HCT116 (cell line): ENCODE data around the gene GADD45A. TPM values are rescaled to one million over a fixed set of nuclear protein-coding genes. Genes with fewer than 3 reads are reported as not detected.

ENCODE experiments used
- ATAC-seq: fragments of 200-7000 bp; cut with Tn5 transposase; 2 replicates; pipeline ENCODE4 v1.9.1; 2020; ENCODE audit warnings: mild to moderate bottlenecking, moderate library complexity
- BruUV-seq: library from RNA; stranded (reverse); fragments of 400-500 nt; replicated peaks from 2 replicates; lab custom pipeline; 2021; lab: Mats Ljungman, UMichigan
- CTCF ChIA-PET: fragments of 300-600 bp; sonication (Branson Sonifier 250); formaldehyde crosslinking; loops from one replicate; lab custom pipeline; 2021; ENCODE audit warnings: antibody characterized with exemption; lab: Charles Lee
- POLR2A ChIA-PET: fragments of 300-600, 350-600 bp; sonication (Branson Sonifier 250); formaldehyde crosslinking; loops from one replicate; lab custom pipeline; 2021; ENCODE audit warnings: antibody characterized with exemption; lab: Charles Lee
- RAD21 ChIA-PET, 2 experiments: fragments of 300-600 bp; sonication (Branson Sonifier 250); formaldehyde crosslinking; loops; one replicate each; lab custom pipeline; 2023; ENCODE audit warnings: low total read pairs in 2 of 2; ENCODE audit not compliant: uncharacterized antibody in 2 of 2, unreplicated experiment in 2 of 2, low non-redundant PET in 1 of 2; lab: Charles Lee
- DNase-seq: peaks from one replicate; pipeline ENCODE4 v3.0.0-alpha.2; 2010; ENCODE audit warnings: low read depth, low spot score
- H2AFZ ChIP-seq: fragments of 200-600 bp; shearing (Covaris generic), sonication (generic); 2 replicates; pipeline ENCODE4 v1.6.1; 2017; ENCODE audit warnings: low read depth, mixed run types, mixed read lengths, antibody characterized with exemption, low read length; ENCODE audit not compliant: poor library complexity, severe bottlenecking
- H3K27ac ChIP-seq: 2 replicates; pipeline ENCODE4 v1.5.1; 2012; ENCODE audit warnings: low read depth, low read length
- H3K27me3 ChIP-seq: fragments of 200-600 bp; sonication (generic); 2 replicates; pipeline ENCODE4 v1.6.1; 2016; ENCODE audit warnings: mixed run types, low read length, mixed read lengths; ENCODE audit not compliant: insufficient read depth
- H3K36me3 ChIP-seq, 2 experiments: fragments of 200-500 bp in 1 of 2; fragments of 200-600 bp in 1 of 2; sonication (Bioruptor generic) in 1 of 2; sonication (generic) in 1 of 2; 2 replicates each; pipeline versions ENCODE4 v1.5.1 to v1.6.1; 2014 to 2016; ENCODE audit warnings: low read length in 2 of 2, inconsistent platforms in 1 of 2, mixed read lengths in 1 of 2, mixed run types in 1 of 2; ENCODE audit not compliant: insufficient read depth in 2 of 2, control insufficient read depth in 1 of 2
- H3K4me1 ChIP-seq, 2 experiments: fragments of 200-600 bp in 1 of 2; sonication (generic) in 1 of 2; 2 replicates each; pipeline versions ENCODE4 v1.5.1 to v1.6.1; 2012 to 2017; ENCODE audit warnings: low read length in 2 of 2, inconsistent platforms in 1 of 2, mild to moderate bottlenecking in 1 of 2, mixed read lengths in 1 of 2, mixed run types in 1 of 2, moderate library complexity in 1 of 2; ENCODE audit not compliant: insufficient read depth in 2 of 2, control insufficient read depth in 1 of 2
- H3K4me2 ChIP-seq: fragments of 200-600 bp; sonication (generic); 2 replicates; pipeline ENCODE4 v1.6.1; 2017; ENCODE audit warnings: mixed run types, low read length, mixed read lengths
- H3K4me3 ChIP-seq, 2 experiments: fragments of 200-600 bp in 1 of 2; sonication (generic) in 1 of 2; replicated peaks in 1 of 2; 2 replicates each; pipeline ENCODE4 v1.5.1; 2011 to 2016; ENCODE audit warnings: low read length in 2 of 2, control low read depth in 1 of 2, low read depth in 1 of 2, mild to moderate bottlenecking in 1 of 2, mixed read lengths in 1 of 2, mixed run types in 1 of 2
- H3K79me2 ChIP-seq: fragments of 200-600 bp; sonication (generic); 2 replicates; pipeline ENCODE4 v1.6.1; 2017; ENCODE audit warnings: mild to moderate bottlenecking, mixed run types, low read length, moderate library complexity, mixed read lengths; ENCODE audit not compliant: insufficient read depth
- H3K9ac ChIP-seq: fragments of 200-600 bp; sonication (generic); 2 replicates; pipeline ENCODE4 v1.6.1; 2016; ENCODE audit warnings: low read length, mixed read lengths
- H3K9me2 ChIP-seq: fragments of 200-600 bp; sonication (generic), shearing (Covaris generic); 2 replicates; pipeline ENCODE4 v1.6.1; 2017; ENCODE audit warnings: mixed run types, mild to moderate bottlenecking, moderate library complexity; ENCODE audit not compliant: insufficient read depth
- H3K9me3 ChIP-seq, 2 experiments: fragments of 200-500 bp in 1 of 2; fragments of 200-600 bp in 1 of 2; sonication (Bioruptor generic) in 1 of 2; sonication (generic) in 1 of 2; 2 replicates each; pipeline ENCODE4 v1.6.1; 2014 to 2017; ENCODE audit warnings: low read length in 2 of 2, mixed read lengths in 2 of 2, inconsistent platforms in 1 of 2, low read depth in 1 of 2, mild to moderate bottlenecking in 1 of 2, mixed run types in 1 of 2, moderate library complexity in 1 of 2; ENCODE audit not compliant: control insufficient read depth in 1 of 2, insufficient read depth in 1 of 2
- H4K20me1 ChIP-seq: fragments of 200-600 bp; sonication (generic), shearing (Covaris generic); 2 replicates; pipeline ENCODE4 v1.6.1; 2017; ENCODE audit warnings: mixed run types, mild to moderate bottlenecking, moderate library complexity; ENCODE audit not compliant: insufficient read depth
- ATF3 ChIP-seq: IDR thresholded peaks from 2 replicates; pipeline ENCODE4 v1.6.1; 2012
- CBX3 ChIP-seq: IDR thresholded peaks from 2 replicates; pipeline ENCODE4 v1.6.1; 2012; ENCODE audit warnings: low read depth
- CEBPB ChIP-seq: IDR thresholded peaks from 2 replicates; pipeline ENCODE4 v1.6.1; 2012; ENCODE audit warnings: low read depth
- ELF1 ChIP-seq: IDR thresholded peaks from 2 replicates; pipeline ENCODE4 v1.6.1; 2012; ENCODE audit warnings: low read depth, borderline replicate concordance
- FOSL1 ChIP-seq: IDR thresholded peaks from 2 replicates; pipeline ENCODE4 v1.6.1; 2012; ENCODE audit warnings: low read depth
- JUND ChIP-seq: IDR thresholded peaks from 2 replicates; pipeline ENCODE4 v1.6.1; 2012
- POLR2A ChIP-seq: IDR thresholded peaks from 2 replicates; pipeline ENCODE4 v1.7.0; 2011; ENCODE audit warnings: borderline replicate concordance; ENCODE audit not compliant: insufficient read depth, insufficient read length; ENCODE audit errors: extremely low read depth
- SP1 ChIP-seq: IDR thresholded peaks from 2 replicates; pipeline ENCODE4 v1.6.1; 2012; ENCODE audit warnings: low read depth
- intact Hi-C: fragments of 100-400 bp; cut with micrococcal nuclease; formaldehyde crosslinking; loops from 2 replicates; pipeline ENCODE4 v1.10.0; 2022
- total RNA-seq: library from RNA; stranded (reverse); gene quantifications from one replicate; pipeline ENCODE4 v1.2.1, GENCODE V29; 2021; ENCODE audit not compliant: unreplicated experiment

GADD45A gene
- total RNA-seq, 1 experiment from 2014 or later, result 105 TPM

GRCh38 chr1:67683316-67683715 is 1.7 kb upstream of the GADD45A start:
- Histone ChIP-seq H3K27me3 (no peaks in the 10 kb centered on the region), H3K4me1 (peaks cover 28 to 44% of the 10 kb centered on the region in 2 experiments), H4K20me1 (peaks cover 4% of the 10 kb centered on the region; the same call in 1 of the 2 replicates), H3K36me3 (peaks cover 12 to 13% of the 10 kb centered on the region in 2 experiments), H3K9me2 (no peaks in the 10 kb centered on the region), H3K9ac (no peak overlapping the region), H3K9me3 (no peaks in the 10 kb centered on the region), H2AFZ (peak overlapping the region; percentile 86), H3K79me2 (peaks cover 31% of the 10 kb centered on the region), H3K27ac (no peak overlapping the region), H3K4me3 (no peak overlapping the region), H3K4me2 (peak overlapping the region; percentile 90)
- intact Hi-C loops, result loop anchor here (10.0 kb wide), 3 partner anchors 119 to 701 kb away; partner anchors contain the start of gene GNG12
- no TSS peak for BruUV-seq
- ChIA-PET POLR2A (interaction anchor here (1.6 to 6.3 kb wide), 4 partner anchors 9 to 146 kb away, joined by 3 to 50 read pairs (median 9); no protein-coding TSS in a partner anchor), CTCF (interaction anchor here (1.3 kb wide), 1 partner anchor 77 kb away, joined by 4 read pairs; no protein-coding TSS in a partner anchor), RAD21 (interaction anchor here (1.0 to 1.3 kb wide), 3 partner anchors 77 kb away, joined by 3 read pairs; no protein-coding TSS in a partner anchor)
- peak; percentile 78 for TF ChIP-seq FOSL1
- no peak for TF ChIP-seq POLR2A
- peak; percentile 60; the same call in 1 of the 2 replicates for TF ChIP-seq SP1
- peak; percentile 52; the same call in 1 of the 2 replicates for TF ChIP-seq ATF3
- TF ChIP-seq CBX3, result peak; percentile 48; the same call in 1 of the 2 replicates
- peak; percentile 97 for TF ChIP-seq CEBPB
- no peak for TF ChIP-seq ELF1
- peak; percentile 78 for TF ChIP-seq JUND
- ATAC-seq, result no peak
- DNase-seq, result no peak

GRCh38 chr1:67683766-67684525 is 1.1 kb upstream of the GADD45A start:
- H3K9me2 ChIP-seq, result no peaks in the 10 kb centered on the region
- no peaks in the 10 kb centered on the region for H3K27me3 ChIP-seq
- H3K79me2 ChIP-seq, result peaks cover 31% of the 10 kb centered on the region
- intact Hi-C loops, result loop anchor here (10.0 kb wide), 3 partner anchors 119 to 701 kb away; partner anchors contain the start of gene GNG12
- H3K4me2 ChIP-seq, result peak overlapping the region; percentile 90
- ChIA-PET RAD21 (interaction anchor here (1.1 to 3.0 kb wide), 5 partner anchors 16 to 151 kb away, joined by 3 to 10 read pairs (median 6); no protein-coding TSS in a partner anchor), CTCF (interaction anchor here (1.3 to 1.7 kb wide), 3 partner anchors 10 to 76 kb away, joined by 4 to 14 read pairs (median 10); no protein-coding TSS in a partner anchor), POLR2A (interaction anchor here (0.9 to 6.3 kb wide), 18 partner anchors 9 to 759 kb away, joined by 3 to 50 read pairs (median 4); partner anchors contain the start of genes DNAI4 and MIER1)
- H3K9ac ChIP-seq, result peak overlapping the region; percentile 33
- peak overlapping the region; percentile 21 for H3K27ac ChIP-seq
- ATAC-seq (no peak), DNase-seq (no peak)
- H4K20me1 ChIP-seq, result peaks cover 4% of the 10 kb centered on the region; the same call in 1 of the 2 replicates
- peak overlapping the region in 1 of 2 experiments; percentile 91; a peak in 2 of 4 replicates for H3K4me3 ChIP-seq
- BruUV-seq, result no TSS peak
- H3K4me1 ChIP-seq, result peaks cover 28 to 50% of the 10 kb centered on the region in 2 experiments
- TF ChIP-seq FOSL1 (peak; percentile 55; the same call in 1 of the 2 replicates), SP1 (no peak)
- peaks cover 15 to 17% of the 10 kb centered on the region in 2 experiments for H3K36me3 ChIP-seq
- peak overlapping the region; percentile 86 for H2AFZ ChIP-seq
- H3K9me3 ChIP-seq, result no peaks in the 10 kb centered on the region
